Measurements from ENCODE around the gene KCNK1. TPM values are rescaled to one million over a fixed set of nuclear protein-coding genes. Genes with fewer than 3 reads are reported as not detected.
A peak's percentile ranks its signal among the peaks of the same experiment; 100 is the strongest.
"Not testable (repeated sequence)": the region's sequence is repeated elsewhere in the genome, so short reads cannot be mapped to it uniquely, and the experiment has no call there.

KCNK1 gene
- total RNA-seq, 4 donors from 2014 or later: 13.1 to 19.7 (median 17.2) TPM

GRCh38 chr1:233665575-233666270, 51.8 kb downstream of the KCNK1 start:
- intact Hi-C loops (cut with DNase I; ENCODE audit: low total_unique reads): no loop called here

GRCh38 chr1:233667741-233668140, 53.8 kb downstream of the KCNK1 start:
- no peak for DNase-seq (ENCODE audit: low spot score in 2 of 2)

More at GRCh38 chr1:233665575-233666270, 51.8 kb downstream of the KCNK1 start:
- no peak overlapping the region for H3K4me3 ChIP-seq (ENCODE audit: low read depth, poor library complexity, severe bottlenecking)
- TF ChIP-seq CTCF (IDR thresholded peaks at IDR 0.05): no peak
- DNase-seq (ENCODE audit: low spot score in 2 of 2): no peak
- WGBS, 2 donors: 84 to 85% methylated on average over 7 of the region's 7 CpGs

GRCh38 chr1:233668146-233668724, 54.3 kb downstream of the KCNK1 start:
- no peak for DNase-seq (ENCODE audit: low spot score in 2 of 2)
- TF ChIP-seq CTCF (IDR thresholded peaks at IDR 0.05): no peak
- no peak for TF ChIP-seq POLR2A (IDR thresholded peaks at IDR 0.05)
- intact Hi-C loops (cut with DNase I; ENCODE audit: low total_unique reads): no loop called here
- WGBS, 2 donors: 40 to 43% methylated on average over 8 of the region's 8 CpGs
- H3K4me3 ChIP-seq (ENCODE audit: low read depth, poor library complexity, severe bottlenecking): no peak overlapping the region

More at GRCh38 chr1:233667741-233668140, 53.8 kb downstream of the KCNK1 start:
- intact Hi-C loops (cut with DNase I; ENCODE audit: low total_unique reads): no loop called here
- 62 to 67% methylated on average over 3 of the region's 3 CpGs for WGBS, 2 donors
- TF ChIP-seq POLR2A (IDR thresholded peaks at IDR 0.05) (no peak), CTCF (IDR thresholded peaks at IDR 0.05) (no peak)
- no peak overlapping the region for H3K4me3 ChIP-seq (ENCODE audit: low read depth, poor library complexity, severe bottlenecking)

GRCh38 chr1:233668725-233669294, 54.9 kb downstream of the KCNK1 start:
- TF ChIP-seq CTCF (IDR thresholded peaks at IDR 0.05): no peak
- no peak for TF ChIP-seq POLR2A (IDR thresholded peaks at IDR 0.05)
- no peak overlapping the region for H3K4me3 ChIP-seq (ENCODE audit: low read depth, poor library complexity, severe bottlenecking)
- intact Hi-C loops (cut with DNase I; ENCODE audit: low total_unique reads): no loop called here
- WGBS, 2 donors: 32 to 42% methylated on average over 7 of the region's 7 CpGs
- peak in 1 of 2 donors; percentile 34 for DNase-seq (ENCODE audit: low spot score in 2 of 2)

GRCh38 chr1:233670363-233670762, 56.5 kb downstream of the KCNK1 start:
- intact Hi-C loops (cut with DNase I; ENCODE audit: low total_unique reads); DNase-seq (ENCODE audit: low spot score in 2 of 2); H3K4me3 ChIP-seq (ENCODE audit: low read depth, poor library complexity, severe bottlenecking): not testable (repeated sequence)
- WGBS, 2 donors: 86 to 90% methylated on average over 2 of the region's 2 CpGs

- TF ChIP-seq CTCF (IDR thresholded peaks at IDR 0.05): no peak
- TF ChIP-seq POLR2A (IDR thresholded peaks at IDR 0.05): no peak
- no peak overlapping the region for H3K4me3 ChIP-seq (ENCODE audit: low read depth, poor library complexity, severe bottlenecking)
- intact Hi-C loops (cut with DNase I; ENCODE audit: low total_unique reads): no loop called here
- no peak for DNase-seq (ENCODE audit: low spot score in 2 of 2)
- 93 to 95% methylated on average over 5 of the region's 5 CpGs for WGBS, 2 donors
Observed at GRCh38 chr1:233671286-233671685, 57.4 kb downstream of the KCNK1 start.

All from lower leg skin (tissue), 4 donors.